Dermis microvascular lymphatic vessel endothelial cell (primary cell): ENCODE results near the gene UGT1A7. TPM values are rescaled to one million over a fixed set of nuclear protein-coding genes. Genes with fewer than 3 reads are reported as not detected.

Experiments
- DNase-seq, 2 donors: peaks; one replicate each; pipeline versions ENCODE4 v3.0.0 to v3.0.0-alpha.2; 2010; ENCODE audit warnings: low read depth in 2 of 2
- total RNA-seq: library from RNA; depleted of rRNA; stranded (reverse); fragments of >200 nt; gene quantifications from 2 replicates; pipeline ENCODE4 v1.2.1, GENCODE V29; 2014

Gene UGT1A7
- total RNA-seq, 1 donor from 2014 or later, result not detected

DNA sequence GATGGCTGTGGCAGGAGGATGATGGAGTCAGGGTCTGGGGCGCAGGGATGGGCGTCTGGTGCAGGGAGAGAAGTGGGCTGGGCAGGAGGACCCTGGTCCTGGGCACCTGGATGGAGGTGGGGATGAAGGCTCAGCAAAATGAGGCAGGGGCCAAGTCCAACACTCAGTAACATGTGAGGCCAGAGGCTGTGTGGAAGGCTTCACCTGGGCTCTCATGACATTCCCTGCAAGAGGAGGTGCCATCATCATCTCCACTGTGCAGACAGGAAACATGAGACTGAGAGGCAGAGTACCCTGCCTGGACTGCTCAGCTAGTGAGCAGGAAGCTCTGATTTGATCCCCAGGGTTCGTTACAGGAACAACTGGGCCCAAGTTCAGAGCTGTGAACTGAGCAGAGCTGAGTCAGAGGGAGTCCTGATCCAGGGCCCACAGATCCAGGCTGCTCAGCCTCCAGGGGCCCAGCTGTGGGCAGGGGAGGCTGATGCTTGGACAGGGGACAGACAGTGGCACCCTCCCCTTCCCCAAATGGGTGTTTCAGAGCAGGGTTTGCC, 135.7 kb downstream of the UGT1A7 start:
- no peak for DNase-seq

- no peak for DNase-seq
These were observed 136.4 kb downstream of the UGT1A7 start for GRCh38 chr2:233817995-233818638.

- no peak for DNase-seq
These were observed 137.2 kb downstream of the UGT1A7 start for GRCh38 chr2:233818639-233819621.

DNA sequence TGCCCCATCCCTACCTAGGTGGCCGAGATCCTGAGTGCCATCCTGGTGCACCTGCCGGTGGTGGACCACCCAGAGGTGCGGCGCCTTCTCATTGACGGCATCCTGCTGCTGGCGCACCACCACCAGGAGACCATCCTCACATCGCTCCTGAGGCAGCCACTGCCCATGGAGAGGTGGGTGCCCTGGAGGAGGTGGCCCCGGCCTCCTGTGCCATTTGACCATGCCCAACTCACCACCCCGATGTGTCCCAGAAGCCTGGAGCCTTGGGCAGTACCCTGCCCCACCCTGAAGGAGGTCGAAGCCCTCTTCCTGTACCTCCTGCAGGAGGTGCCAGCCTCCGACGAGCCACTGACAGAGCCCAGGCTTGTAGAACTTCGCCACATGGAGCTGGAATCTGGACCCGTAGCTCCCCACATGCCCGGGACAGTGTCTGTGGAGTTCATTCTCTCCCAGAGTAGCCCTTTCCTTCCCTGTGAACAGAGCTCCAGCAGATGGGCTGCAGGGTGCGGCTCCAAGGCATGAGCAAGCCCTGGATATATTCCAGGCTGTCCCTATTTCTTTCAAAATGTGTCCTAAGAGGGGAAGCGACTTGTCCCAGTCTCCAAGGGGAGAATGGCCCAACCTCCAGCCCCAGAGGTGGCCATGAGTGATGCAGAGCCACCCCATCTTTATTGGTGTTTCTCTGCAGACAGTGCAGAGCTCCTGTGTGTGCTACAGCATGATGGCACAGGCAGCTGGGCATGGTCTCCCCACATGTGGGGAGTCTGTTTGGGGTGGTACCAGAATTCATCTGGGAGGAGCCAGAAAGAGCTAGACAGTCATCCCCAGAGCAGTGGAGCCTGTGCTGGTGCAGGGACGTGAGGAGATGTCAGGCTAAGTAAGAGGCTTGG, 138.4 kb downstream of the UGT1A7 start:
- DNase-seq, result no peak

DNA sequence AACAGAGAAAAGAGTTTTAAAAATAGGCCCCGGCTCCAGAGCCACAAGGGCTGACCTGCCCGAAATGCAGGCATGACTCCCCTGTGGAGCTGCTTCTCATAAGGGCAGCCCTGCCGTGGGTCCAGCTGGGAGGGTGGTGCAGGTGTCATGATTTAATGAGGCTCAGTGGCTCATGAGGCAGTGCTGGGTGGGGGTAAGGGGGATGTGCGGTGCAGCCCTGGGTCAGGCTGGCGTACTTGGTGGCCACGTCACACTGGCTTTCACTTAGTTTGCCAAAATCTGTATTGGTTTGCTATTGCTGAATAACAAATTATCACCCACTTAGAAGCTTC, 139.0 kb downstream of the UGT1A7 start:
- DNase-seq, result no peak

DNA sequence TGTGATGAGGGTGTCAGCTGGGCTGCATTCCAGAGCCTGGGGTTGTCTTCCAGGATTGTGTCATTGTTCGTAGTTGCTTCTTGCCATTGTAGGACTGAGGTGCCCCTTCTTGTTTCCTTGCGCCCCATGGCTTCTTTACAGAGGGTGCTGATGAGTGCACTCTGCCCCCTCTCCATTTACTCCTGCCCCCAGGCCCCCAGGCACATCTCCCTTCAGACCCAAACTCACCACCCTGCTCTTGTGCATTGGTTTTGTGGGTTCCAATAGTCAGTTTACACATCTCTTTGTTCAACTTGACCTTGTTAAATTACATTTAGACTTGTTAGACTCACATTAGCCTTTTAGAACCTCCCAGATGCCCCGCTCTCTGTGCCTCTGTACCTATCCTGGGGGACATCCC, 139.5 kb downstream of the UGT1A7 start:
- no peak for DNase-seq

DNA sequence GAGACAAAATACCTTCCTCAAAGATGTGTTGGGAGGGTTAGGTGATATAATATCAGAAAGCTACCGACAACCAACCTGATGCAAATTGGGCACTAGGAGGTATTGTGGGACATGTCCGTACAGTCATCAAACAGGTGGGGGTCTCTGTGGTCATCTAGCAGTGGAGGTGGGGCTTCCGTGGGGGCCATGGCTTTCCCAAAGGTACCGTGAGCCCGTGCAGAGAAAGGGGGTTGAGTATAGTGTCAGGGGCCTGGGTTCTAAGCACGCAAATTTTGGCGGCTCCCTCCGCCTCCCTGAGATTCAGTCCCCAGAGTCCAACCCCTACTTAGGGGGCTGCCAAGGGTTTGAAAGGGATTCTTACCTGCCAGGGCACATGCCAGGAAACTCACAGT, 140.0 kb downstream of the UGT1A7 start:
- DNase-seq, result no peak

GRCh38 chr2:233822101-233822771, 140.5 kb downstream of the UGT1A7 start:
- no peak for DNase-seq

Other genes with a start within 250 kb of the UGT1A7 start
- gene USP40, start 115.1 kb upstream of the UGT1A7 start, total RNA-seq, result 19.0 and 19.8 TPM in 2 replicates
- not detected in 2 replicates for gene UGT1A8, start 64.3 kb upstream of the UGT1A7 start, total RNA-seq
- not detected in 2 replicates for gene UGT1A10, start 45.5 kb upstream of the UGT1A7 start, total RNA-seq
- not detected in 2 replicates for gene UGT1A9, start 10.0 kb upstream of the UGT1A7 start, total RNA-seq
- not detected in 2 replicates for gene UGT1A6, start 11.0 kb downstream of the UGT1A7 start, total RNA-seq
- not detected in 2 replicates for gene UGT1A5, start 31.0 kb downstream of the UGT1A7 start, total RNA-seq
- gene UGT1A4, start 36.8 kb downstream of the UGT1A7 start, total RNA-seq, result not detected in 2 replicates
- not detected in 2 replicates for gene UGT1A3, start 47.1 kb downstream of the UGT1A7 start, total RNA-seq
- gene UGT1A1, start 78.4 kb downstream of the UGT1A7 start, total RNA-seq, result not detected in 2 replicates
- gene MROH2A, start 96.4 kb downstream of the UGT1A7 start, total RNA-seq, result not detected in 2 replicates
- 3.3 and 9.5 TPM in 2 replicates for gene HJURP, start 172.6 kb downstream of the UGT1A7 start, total RNA-seq
- not detected in 2 replicates for gene TRPM8, start 235.5 kb downstream of the UGT1A7 start, total RNA-seq